ENCODE data around the gene CD27.
A peak's percentile ranks its signal among the peaks of the same experiment; 100 is the strongest.

The CD27 gene

GRCh38 chr12:6450091-6450868 lies 5.5 kb downstream of the CD27 start:
- FAIRE-seq (peak; percentile 71), DNase-seq (ENCODE audit: insufficient read length, low spot score) (no peak)
- TF ChIP-seq POLR2A (IDR thresholded peaks at IDR 0.05; ENCODE audit: low read depth, low read length) (0 out of 2 replicates have a peak, but pooled peaks have one; percentile 28), PAX5 (IDR thresholded peaks at IDR 0.05; ENCODE audit: insufficient read depth, low read length, severe bottlenecking) (no peak)

- DNase-seq (ENCODE audit: insufficient read length, low spot score) (no peak), FAIRE-seq (no peak)
- TF ChIP-seq POLR2A (IDR thresholded peaks at IDR 0.05; ENCODE audit: low read depth, low read length) (no peak), POU2F2 (IDR thresholded peaks at IDR 0.05; ENCODE audit: low read depth, low read length) (no peak), PAX5 (IDR thresholded peaks at IDR 0.05; ENCODE audit: insufficient read depth, low read length, severe bottlenecking) (no peak), SPI1 (IDR thresholded peaks at IDR 0.05; ENCODE audit: low read depth, low read length) (no peak), POLR2AphosphoS5 (IDR thresholded peaks at IDR 0.05; ENCODE audit: low read depth, low read length) (no peak), TAF1 (IDR thresholded peaks at IDR 0.05; ENCODE audit: low read depth, low read length) (no peak)
These were observed 6.2 kb downstream of the CD27 start for GRCh38 chr12:6450869-6451347.

GRCh38 chr12:6451348-6452244 lies 6.8 kb downstream of the CD27 start, which contains the start of gene TAPBPL:
TAPBPL (plus strand) TSS chr12:6452042; CDS start chr12:6452249, 207 bp downstream.
- TF ChIP-seq PAX5 (IDR thresholded peaks at IDR 0.05; ENCODE audit: insufficient read depth, low read length, severe bottlenecking): no peak
- TF ChIP-seq POU2F2 (IDR thresholded peaks at IDR 0.05; ENCODE audit: low read depth, low read length): no peak
- TF ChIP-seq SPI1 (IDR thresholded peaks at IDR 0.05; ENCODE audit: low read depth, low read length): peak; percentile 41
- TF ChIP-seq POLR2A (IDR thresholded peaks at IDR 0.05; ENCODE audit: low read depth, low read length): no peak
- TF ChIP-seq TAF1 (IDR thresholded peaks at IDR 0.05; ENCODE audit: low read depth, low read length): no peak; the same call in 1 of the 2 replicates
- no peak; the same call in 1 of the 2 replicates for TF ChIP-seq POLR2AphosphoS5 (IDR thresholded peaks at IDR 0.05; ENCODE audit: low read depth, low read length)
- DNase-seq (ENCODE audit: insufficient read length, low spot score) (peak; percentile 68), FAIRE-seq (peak; percentile 99)

- FAIRE-seq: no peak
- DNase-seq (ENCODE audit: insufficient read length, low spot score): no peak
These were observed 7.6 kb downstream of the CD27 start for GRCh38 chr12:6452245-6452943.

GRCh38 chr12:6452944-6453630 lies 8.3 kb downstream of the CD27 start:
- FAIRE-seq (no peak), DNase-seq (ENCODE audit: insufficient read length, low spot score) (no peak)
- no peak for TF ChIP-seq PAX5 (IDR thresholded peaks at IDR 0.05; ENCODE audit: insufficient read depth, low read length, severe bottlenecking)
- no peak for TF ChIP-seq POLR2A (IDR thresholded peaks at IDR 0.05; ENCODE audit: low read depth, low read length)
- no peak for TF ChIP-seq TAF1 (IDR thresholded peaks at IDR 0.05; ENCODE audit: low read depth, low read length)
- TF ChIP-seq POU2F2 (IDR thresholded peaks at IDR 0.05; ENCODE audit: low read depth, low read length): no peak
- peak; percentile 8; the same call in 1 of the 2 replicates for TF ChIP-seq POLR2AphosphoS5 (IDR thresholded peaks at IDR 0.05; ENCODE audit: low read depth, low read length)

More at GRCh38 chr12:6452245-6452943, 7.6 kb downstream of the CD27 start:
- TF ChIP-seq SPI1 (IDR thresholded peaks at IDR 0.05; ENCODE audit: low read depth, low read length) (no peak), POLR2AphosphoS5 (IDR thresholded peaks at IDR 0.05; ENCODE audit: low read depth, low read length) (peak; percentile 61; the same call in 1 of the 2 replicates), POLR2A (IDR thresholded peaks at IDR 0.05; ENCODE audit: low read depth, low read length) (peak; percentile 61; the same call in 1 of the 2 replicates)

- TF ChIP-seq POLR2A (IDR thresholded peaks at IDR 0.05; ENCODE audit: low read depth, low read length): no peak
- 0 out of 2 replicates have a peak, but pooled peaks have one; percentile 13 for TF ChIP-seq POU2F2 (IDR thresholded peaks at IDR 0.05; ENCODE audit: low read depth, low read length)
- no peak for TF ChIP-seq PAX5 (IDR thresholded peaks at IDR 0.05; ENCODE audit: insufficient read depth, low read length, severe bottlenecking)
- TF ChIP-seq POLR2AphosphoS5 (IDR thresholded peaks at IDR 0.05; ENCODE audit: low read depth, low read length): 0 out of 2 replicates have a peak, but pooled peaks have one; percentile 7
- TF ChIP-seq TAF1 (IDR thresholded peaks at IDR 0.05; ENCODE audit: low read depth, low read length): no peak
- no peak for DNase-seq (ENCODE audit: insufficient read length, low spot score)
- FAIRE-seq: no peak
These were observed 12.6 kb downstream of the CD27 start for GRCh38 chr12:6457220-6457945.

GRCh38 chr12:6458281-6459003 lies 13.7 kb downstream of the CD27 start:
- FAIRE-seq: no peak

More at GRCh38 chr12:6458281-6459003, 13.7 kb downstream of the CD27 start:
- no peak for DNase-seq (ENCODE audit: insufficient read length, low spot score)
- TF ChIP-seq POU2F2 (IDR thresholded peaks at IDR 0.05; ENCODE audit: low read depth, low read length) (no peak), PAX5 (IDR thresholded peaks at IDR 0.05; ENCODE audit: insufficient read depth, low read length, severe bottlenecking) (no peak), POLR2A (IDR thresholded peaks at IDR 0.05; ENCODE audit: low read depth, low read length) (peak; percentile 55; the same call in 1 of the 2 replicates), TAF1 (IDR thresholded peaks at IDR 0.05; ENCODE audit: low read depth, low read length) (no peak), SPI1 (IDR thresholded peaks at IDR 0.05; ENCODE audit: low read depth, low read length) (no peak), POLR2AphosphoS5 (IDR thresholded peaks at IDR 0.05; ENCODE audit: low read depth, low read length) (peak; percentile 68; the same call in 1 of the 2 replicates)

All from GM12891 (cell line).